GM12891 (cell line): ENCODE measurements around the gene IL1RAP.

Experiments used
- DNase-seq: peaks from one replicate; pipeline ENCODE4 v3.0.0; 2011; ENCODE audit warnings: low spot score; ENCODE audit not compliant: insufficient read length
- FAIRE-seq: peaks from 2 replicates; lab custom pipeline; 2011; peaks lifted over from hg19 to GRCh38; lab: Jason Lieb, UNC
- PAX5 ChIP-seq: IDR thresholded peaks from 2 replicates; pipeline ENCODE4 v1.6.1; 2011; ENCODE audit warnings: low read length, moderate library complexity, mild to moderate bottlenecking; ENCODE audit not compliant: insufficient read depth, severe bottlenecking
- POLR2A ChIP-seq: IDR thresholded peaks from 2 replicates; pipeline ENCODE4 v1.6.1; 2011; ENCODE audit warnings: low read depth, low read length, control low read depth
- POLR2AphosphoS5 ChIP-seq: IDR thresholded peaks from 2 replicates; pipeline ENCODE4 v1.6.1; 2011; ENCODE audit warnings: low read depth, low read length, control low read depth
- POU2F2 ChIP-seq: IDR thresholded peaks from 2 replicates; pipeline ENCODE4 v1.6.1; 2011; ENCODE audit warnings: low read depth, mild to moderate bottlenecking, control low read depth, low read length, moderate library complexity
- SPI1 ChIP-seq: IDR thresholded peaks from 2 replicates; pipeline ENCODE4 v1.6.1; 2011; ENCODE audit warnings: low read depth, low read length, control low read depth
- TAF1 ChIP-seq: IDR thresholded peaks from 2 replicates; pipeline ENCODE4 v1.6.1; 2011; ENCODE audit warnings: low read depth, low read length, control low read depth

IL1RAP gene

DNA sequence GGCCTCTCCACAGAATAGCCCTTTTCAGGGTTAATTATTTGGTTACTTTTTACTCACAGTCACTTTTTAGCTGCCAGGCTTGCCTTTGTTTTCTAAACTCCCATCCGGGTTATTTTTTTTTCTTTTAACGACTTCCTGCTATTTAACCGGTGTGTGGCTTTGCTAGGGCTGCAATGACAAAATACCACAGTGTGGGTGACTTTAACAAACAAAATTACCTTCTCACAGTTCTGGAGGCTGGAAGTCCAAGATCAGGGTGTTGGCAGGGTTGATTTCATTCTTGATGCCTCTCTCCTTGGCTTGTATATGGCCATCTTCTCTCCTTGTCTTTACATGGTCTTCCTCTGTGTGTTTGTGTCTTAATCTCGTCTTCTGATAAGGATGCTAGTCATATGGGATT lies 91.5 kb downstream of the IL1RAP start:
- TF ChIP-seq POU2F2 = no peak
- TF ChIP-seq TAF1 = no peak
- no peak for TF ChIP-seq PAX5
- DNase-seq (no peak), FAIRE-seq (no peak)

GRCh38 chr3:190606596-190606995 lies 92.7 kb downstream of the IL1RAP start:
- FAIRE-seq (no peak), DNase-seq (no peak)
- TF ChIP-seq PAX5 (no peak), SPI1 (no peak), POU2F2 (no peak)

DNA sequence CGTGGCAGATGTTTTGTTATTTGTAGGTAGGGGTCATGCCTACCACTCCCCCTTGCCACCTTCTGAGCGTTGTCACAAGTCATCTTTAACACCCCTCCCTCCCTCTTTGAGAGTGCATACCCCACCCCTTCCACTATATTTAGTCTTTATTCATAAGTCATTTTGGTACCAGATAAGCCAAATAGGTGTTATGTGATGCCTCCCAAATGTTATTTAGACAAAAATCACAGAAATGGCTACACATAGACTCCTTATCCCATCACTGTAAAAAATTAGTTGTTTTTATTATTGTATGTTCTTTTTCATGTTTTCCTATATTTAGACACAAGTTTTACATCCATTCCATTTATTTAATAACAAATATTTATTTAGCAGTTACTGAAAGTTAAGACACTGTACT lies 93.1 kb downstream of the IL1RAP start:
- no peak for DNase-seq
- TF ChIP-seq POLR2AphosphoS5 = no peak
- no peak for TF ChIP-seq POLR2A
- no peak for FAIRE-seq

DNA sequence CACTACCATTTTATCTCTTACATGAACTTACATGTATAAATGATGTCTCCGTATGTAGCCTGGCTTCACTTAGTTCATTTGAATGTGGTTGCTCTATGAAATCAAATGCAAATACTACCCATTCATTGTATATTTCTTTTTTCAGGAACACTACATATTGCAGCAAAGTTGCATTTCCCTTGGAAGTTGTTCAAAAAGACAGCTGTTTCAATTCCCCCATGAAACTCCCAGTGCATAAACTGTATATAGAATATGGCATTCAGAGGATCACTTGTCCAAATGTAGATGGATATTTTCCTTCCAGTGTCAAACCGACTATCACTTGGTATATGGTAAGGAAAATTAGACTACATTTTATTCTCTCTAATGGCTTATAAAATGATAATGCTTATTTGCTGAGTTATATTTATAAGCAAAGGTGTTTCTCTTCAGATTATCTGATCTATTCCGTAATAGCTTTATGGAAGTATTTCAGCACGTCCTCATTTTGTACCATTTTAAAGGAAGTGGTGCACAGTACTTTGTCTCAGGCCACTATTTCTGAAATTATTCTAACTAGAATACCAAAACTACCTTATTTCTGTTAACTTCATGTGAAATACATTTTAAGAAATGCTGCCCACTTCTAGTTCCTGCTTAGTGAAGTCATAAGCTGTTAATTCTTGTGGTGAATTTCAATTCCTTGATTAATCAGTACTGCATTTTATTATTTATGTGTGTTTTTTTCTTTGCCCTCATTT lies 95.1 kb downstream of the IL1RAP start:
- TF ChIP-seq PAX5 (no peak), POLR2A (no peak), TAF1 (no peak), POLR2AphosphoS5 (no peak), SPI1 (no peak), POU2F2 (no peak)
- DNase-seq (no peak), FAIRE-seq (no peak)

DNA sequence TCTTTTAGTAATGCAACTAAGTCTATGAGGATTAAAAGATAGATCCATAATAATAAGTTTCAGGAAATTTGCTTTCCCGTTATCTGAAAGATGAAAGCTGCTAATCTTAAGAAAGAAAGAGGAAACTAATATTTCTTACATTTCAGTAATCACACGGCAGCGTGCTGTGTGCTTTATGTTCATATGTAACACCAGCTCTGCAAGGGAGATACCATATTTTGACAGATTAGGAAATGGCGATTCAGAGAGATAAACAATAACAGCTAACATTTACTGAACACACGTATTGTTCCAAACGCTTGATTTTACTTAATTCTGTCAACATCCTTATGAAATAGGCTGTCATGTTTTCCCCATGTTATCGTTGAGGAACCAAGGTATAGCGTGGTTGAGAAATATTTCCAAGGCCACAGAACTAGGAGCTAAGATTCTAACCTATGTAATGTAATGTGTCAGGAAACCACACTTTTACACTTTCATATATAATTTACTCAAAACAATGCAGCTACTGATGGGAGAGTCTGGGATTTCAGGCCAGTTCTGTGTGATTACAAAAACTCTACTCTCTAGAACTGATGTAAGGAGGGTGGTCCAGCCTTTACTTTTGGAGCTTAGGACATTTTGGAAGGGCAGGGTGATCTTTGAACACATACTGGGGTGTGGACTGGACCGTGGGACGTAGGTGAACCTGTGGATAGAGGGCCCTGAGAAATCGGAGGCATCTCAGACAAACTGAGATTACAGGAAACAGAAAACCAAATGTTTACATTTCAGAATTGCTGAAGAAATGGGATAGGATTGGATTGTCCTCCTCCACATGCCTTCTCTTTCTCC lies 100.6 kb downstream of the IL1RAP start:
- DNase-seq (no peak), FAIRE-seq (no peak)
- TF ChIP-seq TAF1 = no peak
- TF ChIP-seq POU2F2 = no peak
- no peak for TF ChIP-seq POLR2AphosphoS5
- TF ChIP-seq POLR2A = no peak
- no peak for TF ChIP-seq PAX5
- TF ChIP-seq SPI1 = no peak

DNA sequence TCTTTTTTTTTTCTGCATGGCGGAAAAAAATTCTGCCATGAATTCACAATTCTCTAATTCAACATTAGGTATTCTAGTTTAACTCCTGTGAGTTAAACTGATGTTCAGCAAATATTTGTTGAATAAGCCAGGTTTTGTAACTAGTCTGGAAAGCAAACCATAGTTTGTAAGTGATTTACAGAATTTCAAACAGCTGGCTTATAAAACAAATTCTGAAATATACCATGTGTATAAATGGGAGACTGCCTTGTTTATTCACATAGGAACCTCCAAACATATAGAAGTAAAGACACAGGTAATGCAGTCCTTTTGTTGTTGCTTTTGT lies 101.1 kb downstream of the IL1RAP start:
- TF ChIP-seq SPI1 (no peak), POLR2A (no peak), POLR2AphosphoS5 (no peak), POU2F2 (no peak), PAX5 (no peak), TAF1 (no peak)
- FAIRE-seq = no peak
- no peak for DNase-seq

DNA sequence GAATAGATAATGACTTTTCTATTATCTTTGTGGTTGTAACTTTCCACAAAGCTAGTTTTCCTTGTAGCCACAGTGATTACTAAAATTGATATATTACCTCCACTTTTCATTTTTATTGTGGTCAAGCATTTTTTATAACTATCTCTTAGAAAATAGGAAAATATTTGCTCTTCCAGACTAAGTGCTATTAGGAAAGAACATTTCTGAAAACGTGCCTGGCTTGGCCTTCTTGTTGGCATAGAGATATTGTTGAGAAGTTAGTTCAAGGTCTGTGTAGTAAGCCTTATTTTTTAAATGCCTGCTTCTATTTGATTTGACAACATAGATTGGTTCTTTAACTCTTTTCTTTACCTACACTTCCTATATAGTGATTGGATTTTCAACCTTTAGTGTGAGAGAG lies 101.7 kb downstream of the IL1RAP start:
- no peak for FAIRE-seq
- TF ChIP-seq POU2F2 (no peak), PAX5 (no peak), TAF1 (no peak), POLR2AphosphoS5 (no peak), SPI1 (no peak), POLR2A (no peak)
- DNase-seq = no peak

- DNase-seq = no peak
- TF ChIP-seq SPI1 (no peak), POLR2AphosphoS5 (no peak), POU2F2 (no peak), TAF1 (no peak), POLR2A (no peak), PAX5 (no peak)
- no peak for FAIRE-seq
These were observed 102.8 kb downstream of the IL1RAP start for GRCh38 chr3:190616637-190617036.

- DNase-seq (no peak), FAIRE-seq (no peak)
- TF ChIP-seq POU2F2 (no peak), POLR2AphosphoS5 (no peak), PAX5 (no peak), TAF1 (no peak), SPI1 (no peak), POLR2A (no peak)
These were observed 103.3 kb downstream of the IL1RAP start for GRCh38 chr3:190617185-190617584.
